OCI-LY1 (cell line): ENCODE results near the gene ULK3.

Experiments
- H2AFZ ChIP-seq: fragments of 200-600 bp; sonication (generic), shearing (Covaris generic); 2 replicates; pipeline ENCODE4 v1.6.0; 2014; ENCODE audit warnings: antibody characterized with exemption, mild to moderate bottlenecking, low read length
- H3F3A ChIP-seq: fragments of 200-600 bp; sonication (generic), shearing (Covaris generic); 2 replicates; pipeline ENCODE4 v1.6.0; 2014; ENCODE audit warnings: mild to moderate bottlenecking, antibody characterized with exemption, low read length, moderate library complexity; ENCODE audit not compliant: insufficient read depth
- H3K27ac ChIP-seq: fragments of 200-600 bp; sonication (generic); 2 replicates; pipeline ENCODE4 v1.5.1; 2014; ENCODE audit warnings: low read length, mixed run types, mild to moderate bottlenecking, low read depth; ENCODE audit not compliant: poor library complexity, severe bottlenecking
- H3K27me3 ChIP-seq: fragments of 200-600 bp; sonication (generic); 2 replicates; pipeline ENCODE4 v1.6.0; 2014; ENCODE audit warnings: antibody characterized with exemption, mild to moderate bottlenecking, low read length, moderate library complexity; ENCODE audit not compliant: insufficient read depth
- H3K36me3 ChIP-seq: fragments of 200-600 bp; sonication (generic); 2 replicates; pipeline ENCODE4 v1.6.1; 2014; ENCODE audit warnings: mild to moderate bottlenecking, antibody characterized with exemption, low read length, moderate library complexity, mixed read lengths; ENCODE audit not compliant: insufficient read depth
- H3K4me1 ChIP-seq: fragments of 200-600 bp; sonication (generic); 2 replicates; pipeline ENCODE4 v1.5.1; 2014; ENCODE audit warnings: mild to moderate bottlenecking, low read length, moderate library complexity; ENCODE audit not compliant: insufficient read depth, severe bottlenecking
- H3K4me2 ChIP-seq: fragments of 200-600 bp; sonication (generic), shearing (Covaris generic); 2 replicates; pipeline ENCODE4 v1.6.1; 2014; ENCODE audit warnings: low read length
- H3K4me3 ChIP-seq: fragments of 200-600 bp; sonication (generic); 2 replicates; pipeline ENCODE4 v1.5.1; 2014; ENCODE audit warnings: low read length, low read depth, mild to moderate bottlenecking, mixed read lengths; ENCODE audit not compliant: poor library complexity, severe bottlenecking
- H3K79me2 ChIP-seq: fragments of 200-600 bp; shearing (Covaris generic); 2 replicates; pipeline ENCODE4 v1.6.1; 2016; ENCODE audit warnings: mixed run types, low read length, mixed read lengths; ENCODE audit not compliant: insufficient read depth
- H3K9ac ChIP-seq: fragments of 200-600 bp; sonication (generic), shearing (Covaris generic); 2 replicates; pipeline ENCODE4 v1.6.1; 2014; ENCODE audit warnings: mild to moderate bottlenecking, low read length, mixed read lengths
- H3K9me2 ChIP-seq: fragments of 200-600 bp; sonication (generic), shearing (Covaris generic); 2 replicates; pipeline ENCODE4 v1.6.1; 2014; ENCODE audit warnings: low read depth, mild to moderate bottlenecking, low read length, mixed read lengths
- H3K9me3 ChIP-seq: fragments of 200-600 bp; shearing (Covaris generic); 2 replicates; pipeline ENCODE4 v1.6.1; 2014; ENCODE audit warnings: low read length, mixed read lengths
- H4K20me1 ChIP-seq: fragments of 200-600 bp; sonication (generic), shearing (Covaris generic); 2 replicates; pipeline ENCODE4 v1.6.0; 2016; ENCODE audit warnings: mild to moderate bottlenecking, low read length; ENCODE audit not compliant: insufficient read depth
- EZH2 ChIP-seq: fragments of 200-600 bp; sonication (generic), shearing (Covaris generic); IDR thresholded peaks from 2 replicates; pipeline ENCODE4 v1.8.0; 2017; ENCODE audit warnings: borderline replicate concordance, mixed run types, mild to moderate bottlenecking, antibody characterized with exemption, low read length, moderate library complexity, mixed read lengths
- TF ChIP-seq, protein P1 (sequence below): fragments of 200-600 bp; sonication (generic), shearing (Covaris generic); IDR thresholded peaks from 2 replicates; pipeline ENCODE4 v1.5.1; 2017; ENCODE audit warnings: mild to moderate bottlenecking, antibody characterized with exemption, low read length, moderate library complexity, mixed read lengths

Gene ULK3

DNA sequence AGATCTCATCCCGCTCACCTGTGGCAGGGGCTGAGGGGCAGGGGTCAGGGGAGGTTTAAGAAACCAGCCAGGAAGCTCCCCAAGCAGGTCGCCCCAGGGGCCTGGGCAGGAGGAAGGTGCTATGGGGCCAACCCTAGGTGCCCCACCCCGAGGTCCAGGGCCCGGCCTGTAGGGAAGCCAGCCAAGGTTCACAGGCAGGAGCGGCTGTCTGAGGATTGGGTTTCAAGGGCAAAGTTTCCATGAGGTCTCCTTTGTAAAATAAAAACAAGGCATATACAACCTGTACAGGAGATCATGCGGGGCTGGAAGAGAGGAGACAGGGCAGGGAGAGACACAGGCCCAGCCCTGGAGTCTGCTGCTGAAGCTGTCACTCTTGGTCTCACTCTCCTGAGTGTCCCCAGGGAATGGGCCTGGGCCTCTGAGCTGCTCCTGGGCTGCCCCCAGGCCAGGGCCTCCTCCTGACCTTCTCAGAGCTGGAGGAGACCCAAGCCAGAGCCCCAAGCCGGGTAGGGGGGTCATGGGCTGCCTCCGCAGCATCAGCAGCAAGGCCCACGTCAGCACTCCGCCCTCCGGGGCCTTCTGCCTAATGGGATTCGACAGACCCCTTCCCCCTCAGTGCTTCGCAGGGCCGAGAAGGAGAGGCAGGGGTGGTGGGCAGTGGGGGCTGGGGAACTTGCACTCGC lies 11.0 kb downstream of the ULK3 start:
- no peaks in the 10 kb centered on the region for H3K4me1 ChIP-seq
- no peak overlapping the region for H2AFZ ChIP-seq
- H4K20me1 ChIP-seq = no peaks in the 10 kb centered on the region
- H3F3A ChIP-seq = no peaks in the 10 kb centered on the region
- no peak overlapping the region for H3K4me3 ChIP-seq
- no peaks in the 10 kb centered on the region for H3K9me2 ChIP-seq
- H3K9ac ChIP-seq = no peak overlapping the region
- H3K27ac ChIP-seq = no peak overlapping the region
- no peaks in the 10 kb centered on the region for H3K79me2 ChIP-seq
- no peaks in the 10 kb centered on the region for H3K27me3 ChIP-seq
- TF ChIP-seq, protein P1, sequence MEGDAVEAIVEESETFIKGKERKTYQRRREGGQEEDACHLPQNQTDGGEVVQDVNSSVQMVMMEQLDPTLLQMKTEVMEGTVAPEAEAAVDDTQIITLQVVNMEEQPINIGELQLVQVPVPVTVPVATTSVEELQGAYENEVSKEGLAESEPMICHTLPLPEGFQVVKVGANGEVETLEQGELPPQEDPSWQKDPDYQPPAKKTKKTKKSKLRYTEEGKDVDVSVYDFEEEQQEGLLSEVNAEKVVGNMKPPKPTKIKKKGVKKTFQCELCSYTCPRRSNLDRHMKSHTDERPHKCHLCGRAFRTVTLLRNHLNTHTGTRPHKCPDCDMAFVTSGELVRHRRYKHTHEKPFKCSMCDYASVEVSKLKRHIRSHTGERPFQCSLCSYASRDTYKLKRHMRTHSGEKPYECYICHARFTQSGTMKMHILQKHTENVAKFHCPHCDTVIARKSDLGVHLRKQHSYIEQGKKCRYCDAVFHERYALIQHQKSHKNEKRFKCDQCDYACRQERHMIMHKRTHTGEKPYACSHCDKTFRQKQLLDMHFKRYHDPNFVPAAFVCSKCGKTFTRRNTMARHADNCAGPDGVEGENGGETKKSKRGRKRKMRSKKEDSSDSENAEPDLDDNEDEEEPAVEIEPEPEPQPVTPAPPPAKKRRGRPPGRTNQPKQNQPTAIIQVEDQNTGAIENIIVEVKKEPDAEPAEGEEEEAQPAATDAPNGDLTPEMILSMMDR = no peak
- TF ChIP-seq EZH2 = no peak
- H3K9me3 ChIP-seq = no peaks in the 10 kb centered on the region
- no peak overlapping the region for H3K4me2 ChIP-seq
- H3K36me3 ChIP-seq = 0 out of 2 replicates have a peak, but pooled peaks cover 3% of the 10 kb centered on the region

DNA sequence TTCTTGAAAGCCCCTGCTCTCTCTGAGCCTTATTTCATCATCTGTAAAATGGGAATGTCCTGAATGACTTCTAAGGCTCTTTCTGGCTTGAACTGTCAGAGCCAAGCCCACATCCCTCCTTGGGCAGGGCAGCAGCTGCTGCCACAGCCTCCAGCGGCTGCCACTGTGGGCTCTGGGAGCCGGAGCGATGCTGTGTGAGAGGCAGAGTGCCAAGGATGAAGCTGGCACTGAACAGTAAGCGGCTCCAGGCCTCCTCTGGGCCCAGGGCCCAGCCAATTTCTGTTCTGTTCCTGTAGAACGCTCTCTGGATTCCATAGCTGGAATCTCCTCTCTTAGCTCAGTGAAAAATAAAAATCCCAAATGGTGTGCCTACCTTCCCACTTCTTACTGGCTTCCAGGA lies 12.1 kb downstream of the ULK3 start:
- H3K9ac ChIP-seq = no peak overlapping the region
- no peak overlapping the region for H2AFZ ChIP-seq
- no peaks in the 10 kb centered on the region for H3K4me1 ChIP-seq
- no peak for TF ChIP-seq EZH2
- TF ChIP-seq, protein P1 = no peak
- H3K4me3 ChIP-seq = no peak overlapping the region
- no peaks in the 10 kb centered on the region for H4K20me1 ChIP-seq
- no peaks in the 10 kb centered on the region for H3K79me2 ChIP-seq
- no peaks in the 10 kb centered on the region for H3K9me2 ChIP-seq
- H3K36me3 ChIP-seq = no peaks in the 10 kb centered on the region
- H3K9me3 ChIP-seq = no peaks in the 10 kb centered on the region
- H3K4me2 ChIP-seq = no peak overlapping the region
- H3F3A ChIP-seq = no peaks in the 10 kb centered on the region
- H3K27me3 ChIP-seq = no peaks in the 10 kb centered on the region
- no peak overlapping the region for H3K27ac ChIP-seq

DNA sequence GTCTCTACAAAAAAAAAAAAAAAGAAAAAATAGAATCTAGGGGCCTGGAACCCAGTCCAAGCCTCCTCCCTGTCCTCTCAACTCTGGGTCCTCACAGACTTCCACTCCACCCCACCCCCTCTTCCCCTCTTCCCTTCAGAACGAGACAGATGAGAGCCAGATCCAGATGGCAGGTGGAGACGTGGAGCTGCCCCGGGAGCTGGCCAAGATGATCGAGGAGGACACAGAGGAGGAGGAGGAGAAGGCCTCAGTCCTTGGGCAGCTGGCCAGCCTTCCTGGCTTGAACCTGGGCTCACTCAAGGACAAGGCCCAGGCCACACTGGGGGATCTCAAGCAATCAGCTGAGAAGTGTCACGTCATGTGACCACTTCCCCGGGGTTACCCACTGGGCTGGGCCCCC lies 13.0 kb downstream of the ULK3 start:
- H3K27me3 ChIP-seq = no peaks in the 10 kb centered on the region

More for the DNA sequence above, 13.0 kb downstream of the ULK3 start:
- no peak overlapping the region for H3K4me2 ChIP-seq
- H3F3A ChIP-seq = no peaks in the 10 kb centered on the region
- H3K4me1 ChIP-seq = no peaks in the 10 kb centered on the region
- no peak overlapping the region for H3K9ac ChIP-seq
- no peaks in the 10 kb centered on the region for H3K9me2 ChIP-seq
- no peak overlapping the region for H3K4me3 ChIP-seq
- TF ChIP-seq EZH2 = no peak
- TF ChIP-seq, protein P1 = no peak
- H4K20me1 ChIP-seq = no peaks in the 10 kb centered on the region
- H2AFZ ChIP-seq = no peak overlapping the region
- no peaks in the 10 kb centered on the region for H3K9me3 ChIP-seq
- no peak overlapping the region for H3K27ac ChIP-seq
- no peaks in the 10 kb centered on the region for H3K79me2 ChIP-seq
- H3K36me3 ChIP-seq = no peaks in the 10 kb centered on the region
